ENCODE data around the gene PTK6.
A peak's percentile ranks its signal among the peaks of the same experiment; 100 is the strongest.

Gene PTK6

DNA sequence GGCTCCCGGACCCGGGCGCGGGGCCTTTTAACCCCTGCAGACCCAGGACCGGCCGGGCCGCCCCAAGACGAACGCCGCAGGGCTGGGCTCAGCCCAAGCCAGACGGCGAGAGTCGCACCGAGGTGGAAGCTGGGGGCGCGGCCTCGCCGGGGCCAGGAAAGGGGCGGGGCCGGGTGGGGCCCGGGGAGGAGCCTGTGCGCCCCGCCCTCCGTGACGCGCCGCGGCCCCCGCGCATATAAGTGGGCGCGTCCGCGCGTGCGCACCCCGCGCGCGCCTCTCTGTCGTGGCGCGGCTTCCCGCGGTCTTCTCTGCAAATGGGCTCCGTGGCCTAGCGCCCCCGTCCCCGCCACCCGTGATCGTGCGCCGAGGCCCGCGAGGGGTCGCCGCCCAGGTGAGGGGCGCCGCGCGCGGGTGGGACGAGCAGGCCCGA is 16.7 kb downstream of the PTK6 start, which contains the start of gene PPDPF:
Gene PPDPF, plus strand, starts transcription at position 262 of the 430 bp plus-strand sequence. CDS start 544 bp downstream, outside the sequence.
- CTCF ChIA-PET: interaction anchor here (1.8 kb wide), 1 partner anchor 24 kb away, joined by 9 read pairs; no protein-coding TSS in a partner anchor
- H3K36me3 ChIP-seq (ENCODE audit: control insufficient read depth in 2 of 2, insufficient read depth in 1 of 2, low read length in 2 of 2): peaks cover 0 to 24% of the 10 kb centered on the region in 2 experiments; a peak in 1 of 3 replicates
- peak within 1 kb of the TSS; percentile 42; the same call in 1 of the 2 replicates for H3K27ac ChIP-seq (ENCODE audit: extremely low read depth, low read depth, low read length)

DNA sequence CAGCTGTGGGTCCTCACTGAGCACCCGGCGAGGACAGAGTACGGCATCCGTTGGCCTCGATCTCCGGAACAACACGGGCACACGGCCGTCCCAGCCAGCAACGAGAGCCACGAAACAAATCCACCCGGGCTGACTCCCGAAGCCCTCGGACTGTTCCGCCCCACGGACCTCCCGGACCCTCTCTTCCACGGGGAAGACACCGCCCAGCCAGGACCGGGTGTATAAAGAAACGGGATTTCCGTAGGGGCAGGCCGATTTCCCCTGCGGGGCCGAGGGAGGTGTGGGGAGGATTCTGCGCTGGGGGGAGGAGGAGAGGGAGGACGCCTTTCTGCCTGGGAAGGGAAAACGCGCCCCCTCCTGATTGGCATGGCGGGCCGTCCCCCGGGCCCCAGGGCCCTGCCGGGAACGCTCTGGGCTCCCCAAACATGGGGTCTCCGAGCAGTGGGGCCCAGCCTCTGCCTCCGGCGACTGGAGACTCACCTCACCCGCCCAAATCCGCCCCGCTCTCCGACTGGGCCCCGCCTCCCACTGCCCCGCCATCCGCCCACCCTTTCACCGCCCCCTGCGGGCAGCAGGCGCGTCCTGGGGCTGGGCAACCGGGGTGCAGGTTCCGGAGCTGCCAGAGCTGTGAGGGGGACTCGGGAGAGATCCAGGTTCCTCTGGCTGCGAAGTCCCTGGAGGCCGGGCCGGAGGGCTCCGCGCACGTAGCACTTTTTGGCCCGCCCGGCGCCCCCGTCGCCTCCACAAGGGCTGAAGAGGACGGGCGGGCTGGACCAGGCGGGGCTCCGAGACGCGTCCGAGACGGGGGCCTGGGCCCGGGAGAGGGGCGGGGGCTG is 17.3 kb downstream of the PTK6 start:
- no peaks in the 10 kb centered on the region for H3K9me3 ChIP-seq (ENCODE audit: control insufficient read depth, insufficient read depth, low read depth, low read length)
- H3K4me3 ChIP-seq (ENCODE audit: low read depth, low read length): peak overlapping the region; percentile 45
- peak overlapping the region; percentile 38; the same call in 1 of the 2 replicates for H3K27ac ChIP-seq (ENCODE audit: extremely low read depth, low read depth, low read length)
- ChIA-PET POLR2A (interaction anchor here (0.5 to 2.4 kb wide), 13 partner anchors 9 to 691 kb away, joined by 3 to 12 read pairs (median 4); partner anchors contain the start of genes HELZ2 and TPD52L2), CTCF (interaction anchor here (1.8 kb wide), 1 partner anchor 23 kb away, joined by 9 read pairs; no protein-coding TSS in a partner anchor)
- no peaks in the 10 kb centered on the region for H3K4me1 ChIP-seq (ENCODE audit: control insufficient read depth, insufficient read depth, low read length)
- H3K36me3 ChIP-seq (ENCODE audit: control insufficient read depth in 2 of 2, insufficient read depth in 1 of 2, low read length in 2 of 2): peaks cover 0 to 24% of the 10 kb centered on the region in 2 experiments; a peak in 1 of 3 replicates
- TF ChIP-seq IKZF3 (tag by site-specific recombination; IDR thresholded peaks at IDR 0.05) (0 out of 2 replicates have a peak, but pooled peaks have one; percentile 21), KLF9 (tag by site-specific recombination; IDR thresholded peaks at IDR 0.05; ENCODE audit: low read depth) (peak; percentile 80), HOXD13 (CRISPR knock-in tag; IDR thresholded peaks at IDR 0.05; ENCODE audit: borderline replicate concordance) (no peak), ZNF214 (tag by site-specific recombination; IDR thresholded peaks at IDR 0.05; ENCODE audit: borderline replicate concordance) (no peak), ZFP69B (tag by site-specific recombination; IDR thresholded peaks at IDR 0.05) (peak; percentile 92), ZNF211 (tag by site-specific recombination; IDR thresholded peaks at IDR 0.05; ENCODE audit: low read depth) (no peak), GLIS2 (tag by site-specific recombination; IDR thresholded peaks at IDR 0.05) (peak; percentile 83), SP7 (tag by site-specific recombination; IDR thresholded peaks at IDR 0.05) (peak; percentile 54), KLF1 (tag by site-specific recombination; IDR thresholded peaks at IDR 0.05) (peak; percentile 83), ZNF24 (tag by site-specific recombination; IDR thresholded peaks at IDR 0.05) (no peak)
- TF ChIP-seq, protein P1, sequence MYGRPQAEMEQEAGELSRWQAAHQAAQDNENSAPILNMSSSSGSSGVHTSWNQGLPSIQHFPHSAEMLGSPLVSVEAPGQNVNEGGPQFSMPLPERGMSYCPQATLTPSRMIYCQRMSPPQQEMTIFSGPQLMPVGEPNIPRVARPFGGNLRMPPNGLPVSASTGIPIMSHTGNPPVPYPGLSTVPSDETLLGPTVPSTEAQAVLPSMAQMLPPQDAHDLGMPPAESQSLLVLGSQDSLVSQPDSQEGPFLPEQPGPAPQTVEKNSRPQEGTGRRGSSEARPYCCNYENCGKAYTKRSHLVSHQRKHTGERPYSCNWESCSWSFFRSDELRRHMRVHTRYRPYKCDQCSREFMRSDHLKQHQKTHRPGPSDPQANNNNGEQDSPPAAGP (tag by site-specific recombination; IDR thresholded peaks at IDR 0.05): peak; percentile 60; the same call in 1 of the 2 replicates
- TF ChIP-seq, protein P2, sequence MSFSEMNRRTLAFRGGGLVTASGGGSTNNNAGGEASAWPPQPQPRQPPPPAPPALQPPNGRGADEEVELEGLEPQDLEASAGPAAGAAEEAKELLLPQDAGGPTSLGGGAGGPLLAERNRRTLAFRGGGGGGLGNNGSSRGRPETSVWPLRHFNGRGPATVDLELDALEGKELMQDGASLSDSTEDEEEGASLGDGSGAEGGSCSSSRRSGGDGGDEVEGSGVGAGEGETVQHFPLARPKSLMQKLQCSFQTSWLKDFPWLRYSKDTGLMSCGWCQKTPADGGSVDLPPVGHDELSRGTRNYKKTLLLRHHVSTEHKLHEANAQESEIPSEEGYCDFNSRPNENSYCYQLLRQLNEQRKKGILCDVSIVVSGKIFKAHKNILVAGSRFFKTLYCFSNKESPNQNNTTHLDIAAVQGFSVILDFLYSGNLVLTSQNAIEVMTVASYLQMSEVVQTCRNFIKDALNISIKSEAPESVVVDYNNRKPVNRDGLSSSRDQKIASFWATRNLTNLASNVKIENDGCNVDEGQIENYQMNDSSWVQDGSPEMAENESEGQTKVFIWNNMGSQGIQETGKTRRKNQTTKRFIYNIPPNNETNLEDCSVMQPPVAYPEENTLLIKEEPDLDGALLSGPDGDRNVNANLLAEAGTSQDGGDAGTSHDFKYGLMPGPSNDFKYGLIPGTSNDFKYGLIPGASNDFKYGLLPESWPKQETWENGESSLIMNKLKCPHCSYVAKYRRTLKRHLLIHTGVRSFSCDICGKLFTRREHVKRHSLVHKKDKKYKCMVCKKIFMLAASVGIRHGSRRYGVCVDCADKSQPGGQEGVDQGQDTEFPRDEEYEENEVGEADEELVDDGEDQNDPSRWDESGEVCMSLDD (tag by site-specific recombination; IDR thresholded peaks at IDR 0.05): 0 out of 2 replicates have a peak, but pooled peaks have one; percentile 59

More for the DNA sequence above, 16.7 kb downstream of the PTK6 start, which contains the start of gene PPDPF:
- POLR2A ChIA-PET: interaction anchor here (0.5 to 2.4 kb wide), 14 partner anchors 8 to 690 kb away, joined by 3 to 12 read pairs (median 4); partner anchors contain the start of genes HELZ2 and TPD52L2
- H3K4me1 ChIP-seq (ENCODE audit: control insufficient read depth, insufficient read depth, low read length): no peaks in the 10 kb centered on the region
- no peaks in the 10 kb centered on the region for H3K9me3 ChIP-seq (ENCODE audit: control insufficient read depth, insufficient read depth, low read depth, low read length)
- peak; percentile 76; the same call in 1 of the 2 replicates for TF ChIP-seq ZNF449 (tag by site-specific recombination; IDR thresholded peaks at IDR 0.05)
- no peak for TF ChIP-seq PRDM6 (tag by site-specific recombination; IDR thresholded peaks at IDR 0.05)
- no peak for TF ChIP-seq OSR2 (tag by site-specific recombination; IDR thresholded peaks at IDR 0.05)
- TF ChIP-seq, protein P3, sequence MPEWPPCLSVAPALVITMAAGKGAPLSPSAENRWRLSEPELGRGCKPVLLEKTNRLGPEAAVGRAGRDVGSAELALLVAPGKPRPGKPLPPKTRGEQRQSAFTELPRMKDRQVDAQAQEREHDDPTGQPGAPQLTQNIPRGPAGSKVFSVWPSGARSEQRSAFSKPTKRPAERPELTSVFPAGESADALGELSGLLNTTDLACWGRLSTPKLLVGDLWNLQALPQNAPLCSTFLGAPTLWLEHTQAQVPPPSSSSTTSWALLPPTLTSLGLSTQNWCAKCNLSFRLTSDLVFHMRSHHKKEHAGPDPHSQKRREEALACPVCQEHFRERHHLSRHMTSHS (tag by site-specific recombination; IDR thresholded peaks at IDR 0.05): no peak
- no peak for TF ChIP-seq ZNF223 (tag by site-specific recombination; IDR thresholded peaks at IDR 0.05)
- peak; percentile 7; the same call in 1 of the 2 replicates for TF ChIP-seq KLF8 (tag by site-specific recombination; IDR thresholded peaks at IDR 0.05)
- TF ChIP-seq TRIM28 (IDR thresholded peaks at IDR 0.05; ENCODE audit: borderline replicate concordance, low read length): no peak
- TF ChIP-seq ZBTB26 (tag by site-specific recombination; optimal IDR thresholded peaks at IDR 0.05): peak; percentile 64
- peak; percentile 79 for TF ChIP-seq KLF10 (tag by site-specific recombination; IDR thresholded peaks at IDR 0.05)
- peak within 1 kb of the TSS; percentile 71 for H3K4me3 ChIP-seq (ENCODE audit: low read depth, low read length)

All from HEK293 (cell line).